Lower lobe of right lung (tissue), 1 donor: Measurements from ENCODE around the gene PFDN6. TPM values are rescaled to one million over a fixed set of nuclear protein-coding genes. Genes with fewer than 3 reads are reported as not detected.

Source experiments
- microRNA-seq: library from miRNA; unstranded; fragments of <30 nt; microRNA quantifications from one replicate; pipeline ENCODE4 v1.2.0, GENCODE V29; 2020; ENCODE audit warnings: borderline number of aligned reads
- total RNA-seq: library from RNA; stranded (reverse); fragmentation: NEBNext Ultra II Directional; extraction: Animal tissue kit (Norgen Biotek cat#: 25700); gene quantifications from one replicate; pipeline ENCODE4 v1.2.1, GENCODE V29; 2021
- donor health status: DM: no; HTN: yes; CAD: no; lungs with severe emphysema.

PFDN6 gene
- total RNA-seq, 1 donor from 2014 or later: 32.9 TPM

Small RNAs within 50 kb of the gene (microRNA-seq; reads per million reads assigned to microRNA genes)
- gene MIR6834: not detected
- gene MIR6873: not detected

Other genes with a start within 250 kb of the PFDN6 start
- gene HLA-DPA1, start 216.0 kb upstream of the PFDN6 start, total RNA-seq: 600 TPM
- gene HLA-DPB1, start 213.6 kb upstream of the PFDN6 start, total RNA-seq: 483 TPM
- 0.77 TPM for gene COL11A2, start 97.1 kb upstream of the PFDN6 start, total RNA-seq
- gene RXRB, start 88.9 kb upstream of the PFDN6 start, total RNA-seq: 47.4 TPM
- 76.0 TPM for gene SLC39A7, start 88.7 kb upstream of the PFDN6 start, total RNA-seq
- gene HSD17B8, start 84.9 kb upstream of the PFDN6 start, total RNA-seq: 13.3 TPM
- gene RING1, start 81.1 kb upstream of the PFDN6 start, total RNA-seq: 43.1 TPM
- 59.7 TPM for gene VPS52, start 17.7 kb upstream of the PFDN6 start, total RNA-seq
- 1,662 TPM for gene RPS18, start 17.5 kb upstream of the PFDN6 start, total RNA-seq
- gene B3GALT4, start 12.5 kb upstream of the PFDN6 start, total RNA-seq: 19.6 TPM
- 34.4 TPM for gene WDR46, start 362 bp upstream of the PFDN6 start, total RNA-seq
- 117 TPM for gene RGL2, start 9.3 kb downstream of the PFDN6 start, total RNA-seq
- 206 TPM for gene TAPBP, start 24.5 kb downstream of the PFDN6 start, total RNA-seq
- gene ZBTB22, start 28.1 kb downstream of the PFDN6 start, total RNA-seq: 27.5 TPM
- gene DAXX, start 33.4 kb downstream of the PFDN6 start, total RNA-seq: 36.0 TPM
- 2.7 TPM for gene KIFC1, start 102.2 kb downstream of the PFDN6 start, total RNA-seq
- gene PHF1, start 121.4 kb downstream of the PFDN6 start, total RNA-seq: 69.7 TPM
- 153 TPM for gene CUTA, start 128.5 kb downstream of the PFDN6 start, total RNA-seq
- 21.6 TPM for gene SYNGAP1, start 130.5 kb downstream of the PFDN6 start, total RNA-seq
- 9.5 TPM for gene ZBTB9, start 165.0 kb downstream of the PFDN6 start, total RNA-seq